Activated B cell treated with CpG ODN at 0.5 μM for 24 hours (primary cell): ENCODE results near the gene TUFT1. TPM values are rescaled to one million over a fixed set of nuclear protein-coding genes. Genes with fewer than 3 reads are reported as not detected.

ENCODE experiments used
- ATAC-seq: fragments of 200-7000 bp; cut with Tn5 transposase; one replicate; pipeline ENCODE4 v1.10.0; 2021; ENCODE audit warnings: low read depth, mild to moderate bottlenecking, moderate library complexity
- CTCF ChIA-PET: fragments of 350-600 bp; sonication (Branson Sonifier 250); formaldehyde crosslinking; loops from one replicate; lab custom pipeline; 2021; ENCODE audit warnings: antibody characterized with exemption; lab: Charles Lee
- POLR2A ChIA-PET: fragments of 350-600 bp; sonication (Branson Sonifier 250); formaldehyde crosslinking; loops from one replicate; lab custom pipeline; 2021; ENCODE audit warnings: antibody characterized with exemption; lab: Charles Lee
- DNase-seq: peaks from one replicate; pipeline ENCODE4 v3.0.0; 2022
- H3K27ac Mint-ChIP-seq: one replicate; pipeline ENCODE4 v1.8.0; 2020; ENCODE audit warnings: mixed read lengths
- H3K27me3 Mint-ChIP-seq: one replicate; pipeline ENCODE4 v1.8.0; 2021; ENCODE audit warnings: mixed read lengths
- H3K36me3 Mint-ChIP-seq: one replicate; pipeline ENCODE4 v1.8.0; 2021; ENCODE audit warnings: low read depth, mixed read lengths
- H3K4me1 Mint-ChIP-seq: one replicate; pipeline ENCODE4 v1.8.0; 2021; ENCODE audit warnings: mixed read lengths
- H3K4me3 Mint-ChIP-seq: one replicate; pipeline ENCODE4 v1.8.0; 2020; ENCODE audit warnings: mild to moderate bottlenecking, mixed read lengths
- H3K9me3 Mint-ChIP-seq: one replicate; pipeline ENCODE4 v1.8.0; 2020; ENCODE audit warnings: mixed read lengths
- intact Hi-C: fragments of 100-400 bp; cut with micrococcal nuclease; formaldehyde crosslinking; loops from one replicate; pipeline ENCODE4 v1.15.1; 2024
- total RNA-seq: library from RNA; stranded (reverse); gene quantifications from 2 replicates; pipeline ENCODE4 v1.2.3, GENCODE V29; 2022
- TF ChIP-seq, protein P1 (sequence below): fragments of 200-600 bp; IDR thresholded peaks from one replicate; pipeline ENCODE4 v1.8.0; 2022; ENCODE audit warnings: antibody characterized with exemption, mild to moderate bottlenecking

Gene TUFT1
- total RNA-seq, 1 donor from 2014 or later: 2.3 TPM

DNA sequence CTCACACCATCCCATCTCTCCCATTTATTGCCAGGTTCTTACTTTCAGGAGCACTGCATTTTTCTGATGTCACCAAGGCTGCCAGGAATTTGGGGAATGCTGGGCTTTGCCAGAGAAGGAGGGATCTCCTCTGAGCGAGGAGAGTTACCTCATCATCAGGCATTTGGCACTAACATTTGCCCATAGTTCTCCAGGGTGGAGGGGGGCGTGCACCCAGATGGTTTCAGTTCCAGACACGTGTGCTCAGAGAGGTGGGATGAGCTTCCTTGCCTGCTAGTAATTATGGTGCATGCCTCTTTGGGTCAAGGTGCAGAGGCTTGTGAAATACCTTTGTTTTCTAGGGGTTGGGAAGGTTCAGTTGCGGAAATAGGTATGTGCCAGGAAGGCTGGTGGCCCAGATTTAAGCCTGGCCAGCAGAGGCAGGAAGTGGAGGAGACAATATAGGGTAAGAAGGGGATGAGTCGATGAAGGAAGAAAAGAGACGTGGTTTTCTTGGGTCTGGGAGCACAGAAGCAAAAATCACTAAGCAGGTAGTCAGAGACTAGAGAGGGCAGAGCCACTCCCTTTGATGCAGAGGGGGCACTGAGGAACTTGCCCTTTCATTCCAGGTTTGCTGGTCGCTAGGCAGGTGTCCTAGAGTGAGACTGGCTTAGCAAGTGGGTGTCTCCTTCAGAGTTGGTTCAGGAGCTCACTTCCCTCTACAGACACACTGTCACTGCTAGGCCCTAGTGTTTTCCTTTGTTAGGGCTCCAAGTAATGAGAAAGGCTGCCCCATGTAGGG lies 7.2 kb downstream of the TUFT1 start:
- Mint-ChIP-seq H3K4me1 (no peaks in the 10 kb centered on the region), H3K4me3 (no peak overlapping the region), H3K27me3 (no peaks in the 10 kb centered on the region), H3K9me3 (no peaks in the 10 kb centered on the region), H3K27ac (no peak overlapping the region), H3K36me3 (no peaks in the 10 kb centered on the region)
- intact Hi-C loops: loop anchor here (10.0 kb wide), 1 partner anchor 47 kb away; no protein-coding TSS in a partner anchor
- no peak for ATAC-seq
- CTCF ChIA-PET: no interaction called here
- no peak for DNase-seq
- POLR2A ChIA-PET: no interaction called here
- TF ChIP-seq, protein P1, sequence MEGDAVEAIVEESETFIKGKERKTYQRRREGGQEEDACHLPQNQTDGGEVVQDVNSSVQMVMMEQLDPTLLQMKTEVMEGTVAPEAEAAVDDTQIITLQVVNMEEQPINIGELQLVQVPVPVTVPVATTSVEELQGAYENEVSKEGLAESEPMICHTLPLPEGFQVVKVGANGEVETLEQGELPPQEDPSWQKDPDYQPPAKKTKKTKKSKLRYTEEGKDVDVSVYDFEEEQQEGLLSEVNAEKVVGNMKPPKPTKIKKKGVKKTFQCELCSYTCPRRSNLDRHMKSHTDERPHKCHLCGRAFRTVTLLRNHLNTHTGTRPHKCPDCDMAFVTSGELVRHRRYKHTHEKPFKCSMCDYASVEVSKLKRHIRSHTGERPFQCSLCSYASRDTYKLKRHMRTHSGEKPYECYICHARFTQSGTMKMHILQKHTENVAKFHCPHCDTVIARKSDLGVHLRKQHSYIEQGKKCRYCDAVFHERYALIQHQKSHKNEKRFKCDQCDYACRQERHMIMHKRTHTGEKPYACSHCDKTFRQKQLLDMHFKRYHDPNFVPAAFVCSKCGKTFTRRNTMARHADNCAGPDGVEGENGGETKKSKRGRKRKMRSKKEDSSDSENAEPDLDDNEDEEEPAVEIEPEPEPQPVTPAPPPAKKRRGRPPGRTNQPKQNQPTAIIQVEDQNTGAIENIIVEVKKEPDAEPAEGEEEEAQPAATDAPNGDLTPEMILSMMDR: no peak

DNA sequence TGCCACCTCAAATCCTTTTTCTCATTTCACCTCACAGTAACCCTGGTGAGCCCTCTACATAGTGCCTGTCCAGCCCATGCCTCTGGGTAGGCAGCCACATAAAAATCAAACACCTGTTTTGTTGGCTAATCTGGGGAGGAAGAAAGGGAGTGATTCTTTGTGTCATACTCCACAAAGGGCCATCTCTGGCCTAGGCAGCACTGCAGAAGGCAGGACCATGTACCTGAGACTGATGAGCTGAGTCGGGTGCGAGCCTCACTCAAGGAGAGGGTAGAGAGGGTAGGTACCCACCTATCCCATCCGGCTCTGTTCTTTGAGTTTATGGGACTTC lies 7.8 kb downstream of the TUFT1 start:
- no peaks in the 10 kb centered on the region for H3K4me1 Mint-ChIP-seq
- no peak overlapping the region for H3K27ac Mint-ChIP-seq
- no peak for ATAC-seq
- H3K4me3 Mint-ChIP-seq: no peak overlapping the region
- intact Hi-C loops: loop anchor here (10.0 kb wide), 1 partner anchor 47 kb away; no protein-coding TSS in a partner anchor
- no peaks in the 10 kb centered on the region for H3K9me3 Mint-ChIP-seq
- no peak for DNase-seq
- ChIA-PET CTCF (no interaction called here), POLR2A (no interaction called here)
- TF ChIP-seq, protein P1: no peak
- H3K36me3 Mint-ChIP-seq: no peaks in the 10 kb centered on the region
- no peaks in the 10 kb centered on the region for H3K27me3 Mint-ChIP-seq

DNA sequence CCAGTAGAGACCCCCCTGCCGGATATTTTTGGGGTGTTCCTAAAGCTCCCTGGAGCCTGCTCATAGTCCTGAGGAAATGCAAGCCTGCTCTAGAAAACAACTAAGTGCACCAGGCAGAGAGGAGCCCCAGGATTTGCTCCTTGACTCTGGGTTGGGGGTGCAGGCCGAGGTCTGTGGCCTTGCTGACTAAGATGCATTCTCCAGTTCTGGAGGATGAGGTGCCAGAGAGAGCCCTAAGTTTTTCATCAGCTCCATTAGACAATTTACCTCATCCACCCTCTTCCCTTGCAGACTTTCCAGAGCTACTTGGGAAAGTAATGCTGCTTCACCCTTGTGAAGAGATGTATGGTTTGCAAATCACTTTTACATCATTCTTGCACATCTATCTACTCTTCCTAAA lies 9.1 kb downstream of the TUFT1 start:
- TF ChIP-seq, protein P1: no peak
- ATAC-seq (no peak), DNase-seq (no peak)
- intact Hi-C loops: loop anchor here (10.0 kb wide), 1 partner anchor 46 kb away; no protein-coding TSS in a partner anchor
- Mint-ChIP-seq H3K9me3 (no peaks in the 10 kb centered on the region), H3K4me3 (no peak overlapping the region), H3K27me3 (no peaks in the 10 kb centered on the region), H3K36me3 (no peaks in the 10 kb centered on the region), H3K4me1 (no peaks in the 10 kb centered on the region), H3K27ac (no peak overlapping the region)
- POLR2A ChIA-PET: no interaction called here
- CTCF ChIA-PET: no interaction called here

DNA sequence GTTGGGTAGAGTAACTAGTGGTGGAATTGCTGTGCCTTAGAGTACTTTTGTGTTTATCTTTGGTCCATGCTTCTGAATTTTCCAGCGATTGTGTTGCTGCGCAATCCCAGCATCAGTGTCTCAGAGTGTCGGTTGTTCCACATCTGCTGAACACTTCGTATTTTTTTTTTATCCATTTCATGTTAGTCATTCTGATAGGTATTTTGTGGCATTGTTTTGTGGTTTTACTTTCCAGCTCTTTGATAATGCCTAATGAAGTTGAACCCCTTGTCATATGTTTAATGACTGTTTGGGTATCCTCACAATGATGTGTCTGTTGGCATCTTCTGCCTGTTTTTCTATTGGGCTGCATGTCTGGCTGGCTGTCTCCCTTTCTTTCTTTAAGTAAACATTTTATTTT lies 13.6 kb downstream of the TUFT1 start:
- DNase-seq (no peak), ATAC-seq (no peak)
- H3K9me3 Mint-ChIP-seq: no peaks in the 10 kb centered on the region
- TF ChIP-seq, protein P1: no peak
- no peak overlapping the region for H3K4me3 Mint-ChIP-seq
- no peaks in the 10 kb centered on the region for H3K36me3 Mint-ChIP-seq
- H3K27ac Mint-ChIP-seq: no peak overlapping the region
- intact Hi-C loops: no loop called here
- POLR2A ChIA-PET: no interaction called here
- peaks cover 3% of the 10 kb centered on the region for H3K27me3 Mint-ChIP-seq
- no peaks in the 10 kb centered on the region for H3K4me1 Mint-ChIP-seq
- CTCF ChIA-PET: no interaction called here

DNA sequence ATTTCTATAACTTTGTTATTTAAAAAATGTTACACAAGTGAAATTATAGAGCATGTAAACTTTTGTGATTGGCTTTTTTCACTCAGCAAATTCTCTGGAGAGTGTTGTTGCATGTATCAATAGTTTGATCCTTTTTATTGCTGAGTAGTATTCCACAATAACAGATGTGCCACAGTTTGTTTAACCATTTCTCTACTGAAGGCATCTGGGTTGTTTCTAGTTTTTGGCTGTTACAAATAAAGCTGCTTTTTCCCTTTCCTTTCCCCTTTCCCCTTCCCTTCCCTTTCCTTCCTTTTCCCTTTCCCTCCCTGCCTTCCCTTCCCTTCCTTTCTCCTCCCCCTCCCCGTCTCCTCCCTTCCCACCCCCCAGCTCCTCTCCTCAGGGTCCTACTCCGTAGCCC lies 15.9 kb downstream of the TUFT1 start:
- H3K9me3 Mint-ChIP-seq: no peaks in the 10 kb centered on the region
- no peaks in the 10 kb centered on the region for H3K4me1 Mint-ChIP-seq
- H3K36me3 Mint-ChIP-seq: no peaks in the 10 kb centered on the region
- H3K4me3 Mint-ChIP-seq: no peak overlapping the region
- H3K27me3 Mint-ChIP-seq: peaks cover 3% of the 10 kb centered on the region
- ATAC-seq (no peak), DNase-seq (no peak)
- TF ChIP-seq, protein P1: no peak
- POLR2A ChIA-PET: no interaction called here
- intact Hi-C loops: no loop called here
- H3K27ac Mint-ChIP-seq: no peak overlapping the region
- CTCF ChIA-PET: no interaction called here
